Measurements from ENCODE around the gene GALNT4. TPM values are rescaled to one million over a fixed set of nuclear protein-coding genes. Genes with fewer than 3 reads are reported as not detected.

GALNT4 gene
- total and polyA plus RNA-seq, 2 of the 13 experiments (the other 11 are each of a cell fraction or from before 2014, with no cell fraction given), result 4.9 to 6.8 TPM

DNA sequence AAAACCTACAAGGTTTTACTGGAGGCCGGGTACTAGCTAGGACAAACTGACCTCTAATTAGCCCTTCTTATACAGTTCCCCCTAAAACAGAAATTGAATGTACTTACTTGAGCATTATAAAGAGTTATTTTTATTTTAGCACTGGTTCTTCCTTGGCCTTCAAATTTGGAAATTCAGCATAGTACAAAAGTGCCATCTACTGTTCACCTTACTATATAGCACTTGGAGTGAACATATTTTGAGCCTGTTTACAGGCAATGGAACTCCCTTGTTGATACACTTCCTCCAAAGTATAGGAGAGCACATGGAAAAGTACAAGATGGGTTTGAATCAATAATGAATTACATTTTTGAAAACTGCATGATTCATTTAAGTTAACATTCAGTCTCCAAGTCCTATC, 5.1 kb upstream of the GALNT4 start (continued):
- TF ChIP-seq, protein P1, sequence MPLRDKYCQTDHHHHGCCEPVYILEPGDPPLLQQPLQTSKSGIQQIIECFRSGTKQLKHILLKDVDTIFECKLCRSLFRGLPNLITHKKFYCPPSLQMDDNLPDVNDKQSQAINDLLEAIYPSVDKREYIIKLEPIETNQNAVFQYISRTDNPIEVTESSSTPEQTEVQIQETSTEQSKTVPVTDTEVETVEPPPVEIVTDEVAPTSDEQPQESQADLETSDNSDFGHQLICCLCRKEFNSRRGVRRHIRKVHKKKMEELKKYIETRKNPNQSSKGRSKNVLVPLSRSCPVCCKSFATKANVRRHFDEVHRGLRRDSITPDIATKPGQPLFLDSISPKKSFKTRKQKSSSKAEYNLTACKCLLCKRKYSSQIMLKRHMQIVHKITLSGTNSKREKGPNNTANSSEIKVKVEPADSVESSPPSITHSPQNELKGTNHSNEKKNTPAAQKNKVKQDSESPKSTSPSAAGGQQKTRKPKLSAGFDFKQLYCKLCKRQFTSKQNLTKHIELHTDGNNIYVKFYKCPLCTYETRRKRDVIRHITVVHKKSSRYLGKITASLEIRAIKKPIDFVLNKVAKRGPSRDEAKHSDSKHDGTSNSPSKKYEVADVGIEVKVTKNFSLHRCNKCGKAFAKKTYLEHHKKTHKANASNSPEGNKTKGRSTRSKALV (CRISPR knock-in tag; IDR thresholded peaks at IDR 0.05), result peak; percentile 24; the same call in 1 of the 2 replicates
- TF ChIP-seq FOXK2 (IDR thresholded peaks at IDR 0.05), result peak; percentile 36; the same call in 1 of the 2 replicates
- no peak for TF ChIP-seq REST (IDR thresholded peaks at IDR 0.05; ENCODE audit: borderline replicate concordance in 1 of 2, low read depth in 1 of 2, low read length in 2 of 2)
- no peak for TF ChIP-seq NCOR1 (IDR thresholded peaks at IDR 0.05; ENCODE audit: borderline replicate concordance, low read length)
- TF ChIP-seq STAG1 (CRISPR knock-in tag; IDR thresholded peaks at IDR 0.05), result peak; percentile 89
- TF ChIP-seq SMC3 (IDR thresholded peaks at IDR 0.05; ENCODE audit: low read length), result peak; percentile 84
- TF ChIP-seq MED13 (CRISPR knock-in tag; IDR thresholded peaks at IDR 0.05), result no peak
- no peak for TF ChIP-seq PRDM10 (CRISPR knock-in tag; IDR thresholded peaks at IDR 0.05; ENCODE audit: low read depth)
- no peak for TF ChIP-seq LBX2 (CRISPR knock-in tag; IDR thresholded peaks at IDR 0.05; ENCODE audit: borderline replicate concordance)
